ENCODE data around the gene OR56A3. TPM values are rescaled to one million over a fixed set of nuclear protein-coding genes. Genes with fewer than 3 reads are reported as not detected.
A peak's percentile ranks its signal among the peaks of the same experiment; 100 is the strongest.

OR56A3 gene
- total RNA-seq, 1 donor from 2014 or later: not detected

GRCh38 chr11:5992150-5992549, 50.1 kb downstream of the OR56A3 start:
- Histone ChIP-seq H3K36me3 (no peaks in the 10 kb centered on the region), H3K27me3 (ENCODE audit: low read depth) (peaks cover 11% of the 10 kb centered on the region), H3K4me3 (no peak overlapping the region), H3K9me3 (replicated peaks) (no peaks in the 10 kb centered on the region), H3K4me1 (no peaks in the 10 kb centered on the region), H3K27ac (replicated peaks) (no peak overlapping the region)
- TF ChIP-seq, protein P1, sequence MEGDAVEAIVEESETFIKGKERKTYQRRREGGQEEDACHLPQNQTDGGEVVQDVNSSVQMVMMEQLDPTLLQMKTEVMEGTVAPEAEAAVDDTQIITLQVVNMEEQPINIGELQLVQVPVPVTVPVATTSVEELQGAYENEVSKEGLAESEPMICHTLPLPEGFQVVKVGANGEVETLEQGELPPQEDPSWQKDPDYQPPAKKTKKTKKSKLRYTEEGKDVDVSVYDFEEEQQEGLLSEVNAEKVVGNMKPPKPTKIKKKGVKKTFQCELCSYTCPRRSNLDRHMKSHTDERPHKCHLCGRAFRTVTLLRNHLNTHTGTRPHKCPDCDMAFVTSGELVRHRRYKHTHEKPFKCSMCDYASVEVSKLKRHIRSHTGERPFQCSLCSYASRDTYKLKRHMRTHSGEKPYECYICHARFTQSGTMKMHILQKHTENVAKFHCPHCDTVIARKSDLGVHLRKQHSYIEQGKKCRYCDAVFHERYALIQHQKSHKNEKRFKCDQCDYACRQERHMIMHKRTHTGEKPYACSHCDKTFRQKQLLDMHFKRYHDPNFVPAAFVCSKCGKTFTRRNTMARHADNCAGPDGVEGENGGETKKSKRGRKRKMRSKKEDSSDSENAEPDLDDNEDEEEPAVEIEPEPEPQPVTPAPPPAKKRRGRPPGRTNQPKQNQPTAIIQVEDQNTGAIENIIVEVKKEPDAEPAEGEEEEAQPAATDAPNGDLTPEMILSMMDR (IDR thresholded peaks at IDR 0.05; ENCODE audit: borderline replicate concordance): no peak
- no peak for DNase-seq
- intact Hi-C loops (cut with micrococcal nuclease): no loop called here

- Histone ChIP-seq H3K9me3 (replicated peaks) (no peaks in the 10 kb centered on the region), H3K27me3 (ENCODE audit: low read depth) (peaks cover 7% of the 10 kb centered on the region), H3K4me3 (no peak overlapping the region), H3K27ac (replicated peaks) (no peak overlapping the region), H3K4me1 (no peaks in the 10 kb centered on the region), H3K36me3 (no peaks in the 10 kb centered on the region)
- TF ChIP-seq, protein P1 (IDR thresholded peaks at IDR 0.05; ENCODE audit: borderline replicate concordance): peak; percentile 61
- intact Hi-C loops (cut with micrococcal nuclease): no loop called here
- DNase-seq: no peak
Observed at GRCh38 chr11:5992604-5993251, 50.7 kb downstream of the OR56A3 start.

- H3K27ac ChIP-seq (replicated peaks): no peak overlapping the region
- H3K27me3 ChIP-seq (ENCODE audit: low read depth): peaks cover 1% of the 10 kb centered on the region
- no peak for DNase-seq
- H3K4me3 ChIP-seq: no peak overlapping the region
- TF ChIP-seq, protein P1 (IDR thresholded peaks at IDR 0.05; ENCODE audit: borderline replicate concordance): no peak
- intact Hi-C loops (cut with micrococcal nuclease): no loop called here
- H3K9me3 ChIP-seq (replicated peaks): no peaks in the 10 kb centered on the region
- H3K36me3 ChIP-seq: no peaks in the 10 kb centered on the region
- no peaks in the 10 kb centered on the region for H3K4me1 ChIP-seq
Observed at GRCh38 chr11:5994791-5995190, 52.7 kb downstream of the OR56A3 start.

Other genes with a start within 250 kb of the OR56A3 start
- gene OR56B1, start 205.8 kb upstream of the OR56A3 start, total RNA-seq: not detected
- gene OR52N4, start 188.0 kb upstream of the OR56A3 start, total RNA-seq: not detected
- gene OR52N5, start 158.9 kb upstream of the OR56A3 start, total RNA-seq: not detected
- not detected for gene OR52N1, start 151.0 kb upstream of the OR56A3 start, total RNA-seq
- not detected for gene OR52N2, start 133.3 kb upstream of the OR56A3 start, total RNA-seq
- gene OR52E6, start 100.4 kb upstream of the OR56A3 start, total RNA-seq: not detected
- not detected for gene OR52E8, start 84.6 kb upstream of the OR56A3 start, total RNA-seq
- gene OR52E4, start 61.6 kb upstream of the OR56A3 start, total RNA-seq: not detected
- gene OR52E5, start 49.0 kb upstream of the OR56A3 start, total RNA-seq: not detected
- gene OR56A5, start 26.2 kb downstream of the OR56A3 start, total RNA-seq: not detected
- not detected for gene OR52L1, start 44.7 kb downstream of the OR56A3 start, total RNA-seq
- not detected for gene OR56A4, start 64.7 kb downstream of the OR56A3 start, total RNA-seq
- gene OR56A1, start 88.5 kb downstream of the OR56A3 start, total RNA-seq: not detected
- not detected for gene OR56B4, start 165.4 kb downstream of the OR56A3 start, total RNA-seq
- not detected for gene OR52B2, start 228.1 kb downstream of the OR56A3 start, total RNA-seq

Data from left ventricle myocardium inferior (tissue), 1 donor.